Measurements from ENCODE around the gene NLGN2.

- TF ChIP-seq EZH2 (IDR thresholded peaks at IDR 0.05; ENCODE audit: borderline replicate concordance, low read length) (no peak), CTCF (IDR thresholded peaks at IDR 0.05; ENCODE audit: low read length) (no peak)
Observed at GRCh38 chr17:7411427-7411750, 3.7 kb downstream of the NLGN2 start.

All from OCI-LY1 (cell line).